Measurements from ENCODE around the gene OR2V2. TPM values are rescaled to one million over a fixed set of nuclear protein-coding genes. Genes with fewer than 3 reads are reported as not detected.

Gene OR2V2
- total RNA-seq, 1 experiment from 2014 or later: not detected

DNA sequence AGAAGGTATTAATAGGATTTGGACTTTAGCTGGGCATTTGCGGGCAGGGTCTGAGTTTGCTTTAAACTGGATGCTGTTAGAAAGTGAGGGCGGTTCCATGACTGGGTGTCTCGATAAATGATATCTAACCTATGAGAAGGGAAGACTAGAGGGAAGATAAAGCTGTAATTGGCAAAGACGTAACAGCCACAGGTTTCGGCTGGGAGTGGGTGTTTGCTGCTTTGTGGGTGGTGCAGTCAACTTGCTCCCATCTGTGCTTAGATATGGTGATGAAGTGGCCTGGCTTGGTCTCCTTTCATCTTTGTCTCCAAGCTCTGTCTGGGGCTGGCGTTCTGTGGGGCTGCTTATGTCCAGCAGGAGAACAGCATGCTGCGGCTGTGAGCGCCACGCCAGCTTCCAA lies 39.7 kb upstream of the OR2V2 start:
- no peak for DNase-seq
- H3K4me1 Mint-ChIP-seq: peaks cover 31 to 35% of the 10 kb centered on the region in 2 experiments
- Histone ChIP-seq H4K8ac (replicated peaks; ENCODE audit: insufficient read length, low read depth, low read length) (no peak overlapping the region), H3K56ac (ENCODE audit: insufficient read length, low read depth, low read length) (no peak overlapping the region), H3K23me2 (ENCODE audit: insufficient read length, low read depth, low read length, poor library complexity, severe bottlenecking) (no peaks in the 10 kb centered on the region), H2BK5ac (ENCODE audit: insufficient read length, low read length) (no peak overlapping the region), H3K14ac (ENCODE audit: insufficient read depth, low read length) (no peak overlapping the region), H3K79me1 (ENCODE audit: insufficient read depth, low read depth, low read length, poor library complexity, severe bottlenecking) (no peaks in the 10 kb centered on the region), H3K23ac (ENCODE audit: insufficient read length, low read depth, low read length) (no peak overlapping the region), H4K5ac (ENCODE audit: insufficient read length, low read depth, low read length) (no peak overlapping the region), H2BK15ac (ENCODE audit: low read depth, low read length) (no peak overlapping the region), H4K20me1 (ENCODE audit: control insufficient read depth, insufficient read depth, insufficient read length) (no peaks in the 10 kb centered on the region), H4K91ac (ENCODE audit: insufficient read length, low read depth, low read length) (no peak overlapping the region), H3K4me2 (ENCODE audit: insufficient read depth, insufficient read length, low read length) (no peak overlapping the region), H3K9ac (ENCODE audit: extremely low read depth, insufficient read length, low read length) (no peak overlapping the region), H3K27me3 (ENCODE audit: insufficient read depth, low read length) (peaks cover 2% of the 10 kb centered on the region; the same call in 1 of the 2 replicates), H2AK5ac (ENCODE audit: insufficient read length, low read length) (no peak overlapping the region), H3K4me1 (ENCODE audit: insufficient read depth, low read length) (peaks cover 3% of the 10 kb centered on the region; the same call in 1 of the 2 replicates), H3K79me2 (ENCODE audit: insufficient read depth, low read length) (no peaks in the 10 kb centered on the region), H2BK120ac (ENCODE audit: low read depth, low read length, poor library complexity, severe bottlenecking) (no peak overlapping the region), H3K18ac (ENCODE audit: insufficient read length, low read depth, low read length) (no peak overlapping the region), H2BK20ac (ENCODE audit: low read depth, low read length, poor library complexity, severe bottlenecking) (no peak overlapping the region), H3K27ac (ENCODE audit: insufficient read length, low read depth, low read length) (no peak overlapping the region), H2AFZ (ENCODE audit: low read length) (no peak overlapping the region), H3K9me3 (ENCODE audit: control insufficient read depth, low read depth, low read length) (no peaks in the 10 kb centered on the region), H2BK12ac (ENCODE audit: insufficient read length, low read depth, low read length) (no peak overlapping the region), H3K4ac (ENCODE audit: low read depth, low read length) (no peak overlapping the region), H3T11ph (ENCODE audit: low read length) (no peak overlapping the region)
- no peaks in the 10 kb centered on the region for H3K36me3 Mint-ChIP-seq (ENCODE audit: insufficient read depth in 1 of 3, low read depth in 3 of 3)
- peaks cover 74% of the 10 kb centered on the region for H3K27me3 Mint-ChIP-seq (ENCODE audit: low read depth)
- H3K27ac Mint-ChIP-seq: no peak overlapping the region
- WGBS (ENCODE audit: extremely low coverage, insufficient read length, low lambda C conversion rate): no CpG with 5 or more reads among the region's 9 CpGs
- H3K9me3 Mint-ChIP-seq: peaks cover 0 to 3% of the 10 kb centered on the region in 2 experiments; a peak in 3 of 5 replicates
- no peak for TF ChIP-seq CTCF (conservative IDR thresholded peaks at IDR 0.05)
- H3K4me3 Mint-ChIP-seq: no peak overlapping the region

Data from H9 (cell line).